Measurements from ENCODE around the gene NUBP2.

DNA sequence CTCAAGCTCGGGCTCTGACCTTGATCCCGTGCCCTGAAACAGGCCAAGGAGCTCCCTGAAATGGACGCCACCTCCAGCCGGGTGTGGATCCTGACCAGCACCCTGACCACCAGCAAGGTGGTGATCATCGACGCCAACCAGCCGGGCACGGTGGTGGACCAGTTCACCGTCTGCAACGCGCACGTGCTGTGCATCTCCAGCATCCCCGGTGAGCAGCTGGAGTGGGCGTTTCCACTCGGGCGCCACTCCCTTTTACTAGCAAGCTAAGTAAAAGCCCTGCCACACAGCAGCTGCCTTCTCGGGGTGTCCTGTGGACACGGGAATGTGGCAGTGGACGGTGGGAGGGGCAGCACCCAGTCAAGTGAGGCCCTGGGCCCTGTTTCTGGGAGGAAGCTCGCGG is 17.8 kb upstream of the NUBP2 start:
- TF ChIP-seq CTCF (IDR thresholded peaks at IDR 0.05) = no peak
- no peak for TF ChIP-seq POLR2A (IDR thresholded peaks at IDR 0.05)
